Gastroesophageal sphincter (tissue), 3 donors: Measurements from ENCODE around the gene EXOSC7.

ENCODE experiments used
- CTCF ChIP-seq, 4 experiments: fragments of 200-600 bp in 2 of 4; fragments of 450-650 bp in 2 of 4; sonication (generic) in 1 of 4; IDR thresholded peaks; one replicate each; pipeline ENCODE4 v1.5.1; 2017 to 2019; ENCODE audit warnings: antibody characterized with exemption in 4 of 4, mild to moderate bottlenecking in 2 of 4, moderate library complexity in 2 of 4
- POLR2A ChIP-seq, 2 donors: fragments of 450-650 bp; IDR thresholded peaks; one replicate each; pipeline ENCODE4 v1.6.1; 2017; ENCODE audit warnings: antibody characterized with exemption in 2 of 2, mild to moderate bottlenecking in 2 of 2, moderate library complexity in 1 of 2
- POLR2AphosphoS5 ChIP-seq: sonication (generic); formaldehyde crosslinking; IDR thresholded peaks from one replicate; pipeline ENCODE4 v1.6.1; 2017; ENCODE audit warnings: antibody characterized with exemption

- TF ChIP-seq CTCF (IDR thresholded peaks at IDR 0.05) (no peak), POLR2A (IDR thresholded peaks at IDR 0.05) (no peak), POLR2AphosphoS5 (no peak)
Measured at GRCh38 chr3:44981220-44981619, 5.2 kb downstream of the EXOSC7 start.
